HepG2 (cell line): Measurements from ENCODE around the gene PSD4. TPM values are rescaled to one million over a fixed set of nuclear protein-coding genes. Genes with fewer than 3 reads are reported as not detected.

Experiments
- ARID5B ChIP-seq: IDR thresholded peaks from 2 replicates; pipeline ENCODE4 v1.4.0; 2020; ENCODE audit warnings: mild to moderate bottlenecking, missing genetic modification reagents
- BCL6 ChIP-seq: IDR thresholded peaks from 2 replicates; pipeline ENCODE4 v1.6.1; 2016; ENCODE audit warnings: missing genetic modification reagents, missing compliant biosample characterization
- BORCS8-MEF2B ChIP-seq: sonication (generic); formaldehyde crosslinking; IDR thresholded peaks from 2 replicates; pipeline ENCODE4 v1.8.0; 2022; ENCODE audit warnings: mild to moderate bottlenecking, missing genetic modification reagents
- FOXM1 ChIP-seq: sonication (generic); formaldehyde crosslinking; IDR thresholded peaks from 2 replicates; pipeline ENCODE4 v1.5.0; 2020; ENCODE audit warnings: missing genetic modification reagents
- GATAD2A ChIP-seq: IDR thresholded peaks from 2 replicates; pipeline ENCODE4 v1.6.1; 2016
- HES4 ChIP-seq: sonication (generic); formaldehyde crosslinking; IDR thresholded peaks from 2 replicates; pipeline ENCODE4 v1.9.0; 2021; ENCODE audit warnings: mild to moderate bottlenecking, missing genetic modification reagents, borderline replicate concordance
- HMG20A ChIP-seq: IDR thresholded peaks from 2 replicates; pipeline ENCODE4 v1.6.1; 2016; ENCODE audit warnings: borderline replicate concordance
- JUN ChIP-seq: sonication (generic); formaldehyde crosslinking; IDR thresholded peaks from 2 replicates; pipeline ENCODE4 v1.4.0; 2020; ENCODE audit warnings: mild to moderate bottlenecking, missing genetic modification reagents
- KLF12 ChIP-seq: sonication (generic); formaldehyde crosslinking; IDR thresholded peaks from 2 replicates; pipeline ENCODE4 v1.4.0; 2020; ENCODE audit warnings: missing genetic modification reagents, borderline replicate concordance
- KMT2A ChIP-seq: sonication (generic); formaldehyde crosslinking; IDR thresholded peaks from 2 replicates; pipeline ENCODE4 v1.4.0; 2020; ENCODE audit warnings: missing genetic modification reagents
- MIER3 ChIP-seq: IDR thresholded peaks from 2 replicates; pipeline ENCODE4 v1.6.1; 2016; ENCODE audit warnings: missing compliant biosample characterization, borderline replicate concordance
- NCOA1 ChIP-seq: sonication (generic); formaldehyde crosslinking; IDR thresholded peaks from 2 replicates; pipeline ENCODE4 v1.9.0; 2021; ENCODE audit warnings: missing genetic modification reagents
- NFIC ChIP-seq: IDR thresholded peaks from 2 replicates; pipeline ENCODE4 v1.6.1; 2012; ENCODE audit warnings: mild to moderate bottlenecking, low read length, inconsistent platforms
- NFKB2 ChIP-seq: sonication (generic); formaldehyde crosslinking; IDR thresholded peaks from 2 replicates; pipeline ENCODE4 v1.4.0; 2020; ENCODE audit warnings: missing genetic modification reagents, borderline replicate concordance
- NONO ChIP-seq, 2 experiments: fragments of 450-650 bp in 1 of 2; sonication (generic) in 1 of 2; formaldehyde crosslinking in 1 of 2; IDR thresholded peaks in 1 of 2; conservative IDR thresholded peaks in 1 of 2; 2 replicates each; pipeline versions ENCODE4 v1.6.1 to v1.8.0; 2017 to 2022; ENCODE audit warnings: mild to moderate bottlenecking in 1 of 2, missing genetic modification reagents in 1 of 2, moderate library complexity in 1 of 2
- NR2F2 ChIP-seq: IDR thresholded peaks from 2 replicates; pipeline ENCODE4 v1.6.1; 2012; ENCODE audit warnings: low read depth, inconsistent platforms, borderline replicate concordance
- RFX5 ChIP-seq: IDR thresholded peaks from 2 replicates; pipeline ENCODE4 v1.6.1; 2011; ENCODE audit warnings: low read depth, low read length, improper control_type of control experiment
- SP5 ChIP-seq: IDR thresholded peaks from 2 replicates; pipeline ENCODE4 v1.6.1; 2016; ENCODE audit warnings: low read depth, borderline replicate concordance
- SYNCRIP ChIP-seq: fragments of 200-400 bp; formaldehyde crosslinking; IDR thresholded peaks from 2 replicates; pipeline ENCODE4 v1.6.1; 2018; ENCODE audit warnings: mild to moderate bottlenecking, low read depth, low read length; ENCODE audit not compliant: insufficient read depth
- TFDP1 ChIP-seq: IDR thresholded peaks from 2 replicates; pipeline ENCODE4 v1.6.1; 2016; ENCODE audit warnings: missing compliant biosample characterization, missing genetic modification reagents, borderline replicate concordance
- TP53 ChIP-seq: sonication (generic); formaldehyde crosslinking; conservative IDR thresholded peaks from 2 replicates; pipeline ENCODE4 v1.4.0; 2020; ENCODE audit warnings: missing genetic modification reagents
- ZFAT ChIP-seq: sonication (generic); formaldehyde crosslinking; conservative IDR thresholded peaks from 2 replicates; pipeline ENCODE4 v1.8.1; 2023; ENCODE audit warnings: missing genetic modification reagents, inconsistent platforms
- ZFP36L1 ChIP-seq: sonication (generic); formaldehyde crosslinking; IDR thresholded peaks from 2 replicates; pipeline ENCODE4 v1.8.0; 2022; ENCODE audit warnings: mild to moderate bottlenecking, missing genetic modification reagents, moderate library complexity
- ZFP82 ChIP-seq: sonication (generic); formaldehyde crosslinking; IDR thresholded peaks from 2 replicates; pipeline ENCODE4 v1.5.1; 2020; ENCODE audit warnings: mild to moderate bottlenecking, missing genetic modification reagents, borderline replicate concordance
- ZNF30 ChIP-seq: sonication (generic); formaldehyde crosslinking; IDR thresholded peaks from 2 replicates; pipeline ENCODE4 v1.5.0; 2020; ENCODE audit warnings: mild to moderate bottlenecking, missing genetic modification reagents
- polyA plus RNA-seq, 8 experiments: library from polyadenylated mRNA; depleted of rRNA in 3 of 8; stranded (reverse) in 7 of 8; unstranded in 1 of 8; fragments of >200 nt; fragmentation: Illumina TruSeq in 4 of 8; extraction: Trizol in 4 of 8; gene quantifications; 2 replicates each; pipeline versions ENCODE4 v1.2.1 to v1.2.3, GENCODE V29; 2011 to 2016; ENCODE audit warnings: low read depth in 4 of 8, missing spikeins in 1 of 8, mixed read lengths in 1 of 8; ENCODE audit not compliant: insufficient read depth in 1 of 8
- total RNA-seq, 5 experiments: library from RNA; depleted of rRNA; stranded (reverse); fragments of >200 nt; fragmentation: Illumina TruSeq; extraction: Trizol; gene quantifications; 2 replicates each; pipeline ENCODE4 v1.2.3, GENCODE V29; 2016; ENCODE audit warnings: low read depth in 1 of 5
- TF ChIP-seq, protein P1 (sequence below): sonication (generic); formaldehyde crosslinking; IDR thresholded peaks from 2 replicates; pipeline ENCODE4 v1.4.0; 2020; ENCODE audit warnings: low read depth, mild to moderate bottlenecking, missing genetic modification reagents

PSD4 gene
- total and polyA plus RNA-seq, 2 of the 13 experiments (the other 11 are each of a cell fraction or from before 2014, with no cell fraction given): 5.8 to 9.4 TPM

- 0 out of 2 replicates have a peak, but pooled peaks have one; percentile 34 for TF ChIP-seq KMT2A
- no peak for TF ChIP-seq NONO (IDR thresholded peaks at IDR 0.05)
- 0 out of 2 replicates have a peak, but pooled peaks have one; percentile 45 for TF ChIP-seq NONO (CRISPR knock-in tag; conservative IDR thresholded peaks at IDR 0.05)
- TF ChIP-seq TP53 (CRISPR knock-in tag): 0 out of 2 replicates have a peak, but pooled peaks have one; percentile 44
- no peak for TF ChIP-seq NFIC
- TF ChIP-seq FOXM1 (CRISPR knock-in tag): no peak
- peak; percentile 55 for TF ChIP-seq GATAD2A
- no peak for TF ChIP-seq HES4 (CRISPR knock-in tag)
- TF ChIP-seq SP5: peak; percentile 38; the same call in 1 of the 2 replicates
- peak; percentile 83 for TF ChIP-seq NR2F2
- no peak for TF ChIP-seq ZFP36L1
- no peak for TF ChIP-seq KLF12 (CRISPR knock-in tag)
- TF ChIP-seq, protein P1, sequence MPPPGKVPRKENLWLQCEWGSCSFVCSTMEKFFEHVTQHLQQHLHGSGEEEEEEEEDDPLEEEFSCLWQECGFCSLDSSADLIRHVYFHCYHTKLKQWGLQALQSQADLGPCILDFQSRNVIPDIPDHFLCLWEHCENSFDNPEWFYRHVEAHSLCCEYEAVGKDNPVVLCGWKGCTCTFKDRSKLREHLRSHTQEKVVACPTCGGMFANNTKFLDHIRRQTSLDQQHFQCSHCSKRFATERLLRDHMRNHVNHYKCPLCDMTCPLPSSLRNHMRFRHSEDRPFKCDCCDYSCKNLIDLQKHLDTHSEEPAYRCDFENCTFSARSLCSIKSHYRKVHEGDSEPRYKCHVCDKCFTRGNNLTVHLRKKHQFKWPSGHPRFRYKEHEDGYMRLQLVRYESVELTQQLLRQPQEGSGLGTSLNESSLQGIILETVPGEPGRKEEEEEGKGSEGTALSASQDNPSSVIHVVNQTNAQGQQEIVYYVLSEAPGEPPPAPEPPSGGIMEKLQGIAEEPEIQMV (CRISPR knock-in tag): no peak
- TF ChIP-seq HMG20A (CRISPR knock-in tag): no peak; the same call in 1 of the 2 replicates
- peak; percentile 37; the same call in 1 of the 2 replicates for TF ChIP-seq NFKB2 (CRISPR knock-in tag)
- peak; percentile 30; the same call in 1 of the 2 replicates for TF ChIP-seq TFDP1 (CRISPR knock-in tag)
- peak; percentile 81 for TF ChIP-seq RFX5
- no peak for TF ChIP-seq BORCS8-MEF2B (CRISPR knock-in tag)
- TF ChIP-seq NCOA1 (CRISPR knock-in tag): 0 out of 2 replicates have a peak, but pooled peaks have one; percentile 5
- TF ChIP-seq ARID5B (CRISPR knock-in tag): peak; percentile 53; the same call in 1 of the 2 replicates
- no peak for TF ChIP-seq SYNCRIP
- no peak for TF ChIP-seq ZNF30 (CRISPR knock-in tag)
- TF ChIP-seq BCL6 (CRISPR knock-in tag): no peak; the same call in 1 of the 2 replicates
- TF ChIP-seq JUN (CRISPR knock-in tag): no peak
- no peak for TF ChIP-seq ZFP82 (CRISPR knock-in tag)
- TF ChIP-seq ZFAT (CRISPR knock-in tag): no peak
- TF ChIP-seq MIER3: peak; percentile 37; the same call in 1 of the 2 replicates
These were observed 8.7 kb upstream of the PSD4 start (continued) for GRCh38 chr2:113164930-113165585.
